Fibroblast of pulmonary artery (primary cell): ENCODE measurements around the gene MSI1.

ENCODE experiments used
- DNase-seq: peaks from one replicate; pipeline ENCODE4 v3.0.0-alpha.2; 2010; ENCODE audit warnings: low read depth
- H3K4me3 ChIP-seq: replicated peaks from 2 replicates; pipeline ENCODE4 v1.5.1; 2011; ENCODE audit warnings: low read depth, mild to moderate bottlenecking, control low read depth, low read length, moderate library complexity
- CTCF ChIP-seq: IDR thresholded peaks from 2 replicates; pipeline ENCODE4 v1.5.1; 2011; ENCODE audit warnings: mild to moderate bottlenecking, control low read depth, low read length, inconsistent platforms; ENCODE audit errors: missing control alignments

MSI1 gene

GRCh38 chr12:120368789-120369602 lies at the start of gene MSI1:
MSI1 (minus strand) TSS chr12:120369164; CDS start chr12:120369091, 73 bp downstream.
- H3K4me3 ChIP-seq, result no peak within 1 kb of the TSS
- no peak for DNase-seq
- no peak for TF ChIP-seq CTCF

GRCh38 chr12:120417917-120418580 lies 49.1 kb upstream of the MSI1 start:
- H3K4me3 ChIP-seq, result no peak overlapping the region
- DNase-seq, result no peak
- no peak for TF ChIP-seq CTCF

- no peak overlapping the region for H3K4me3 ChIP-seq
- DNase-seq, result no peak
- no peak for TF ChIP-seq CTCF
Measured at GRCh38 chr12:120416490-120417216, 47.7 kb upstream of the MSI1 start.

- no peak for TF ChIP-seq CTCF
- H3K4me3 ChIP-seq, result no peak overlapping the region
- no peak for DNase-seq
Measured at GRCh38 chr12:120413901-120414695, 45.1 kb upstream of the MSI1 start.

- no peak for DNase-seq
- H3K4me3 ChIP-seq, result no peak overlapping the region
- TF ChIP-seq CTCF, result no peak
Measured at GRCh38 chr12:120412421-120412820, 43.5 kb upstream of the MSI1 start.

GRCh38 chr12:120408771-120409170 lies 39.8 kb upstream of the MSI1 start:
- no peak overlapping the region for H3K4me3 ChIP-seq
- no peak for DNase-seq
- no peak for TF ChIP-seq CTCF
